ENCODE results near the gene SORCS3. TPM values are rescaled to one million over a fixed set of nuclear protein-coding genes. Genes with fewer than 3 reads are reported as not detected.

Gene SORCS3
- total RNA-seq, 1 experiment from 2014 or later = 0.04 TPM

DNA sequence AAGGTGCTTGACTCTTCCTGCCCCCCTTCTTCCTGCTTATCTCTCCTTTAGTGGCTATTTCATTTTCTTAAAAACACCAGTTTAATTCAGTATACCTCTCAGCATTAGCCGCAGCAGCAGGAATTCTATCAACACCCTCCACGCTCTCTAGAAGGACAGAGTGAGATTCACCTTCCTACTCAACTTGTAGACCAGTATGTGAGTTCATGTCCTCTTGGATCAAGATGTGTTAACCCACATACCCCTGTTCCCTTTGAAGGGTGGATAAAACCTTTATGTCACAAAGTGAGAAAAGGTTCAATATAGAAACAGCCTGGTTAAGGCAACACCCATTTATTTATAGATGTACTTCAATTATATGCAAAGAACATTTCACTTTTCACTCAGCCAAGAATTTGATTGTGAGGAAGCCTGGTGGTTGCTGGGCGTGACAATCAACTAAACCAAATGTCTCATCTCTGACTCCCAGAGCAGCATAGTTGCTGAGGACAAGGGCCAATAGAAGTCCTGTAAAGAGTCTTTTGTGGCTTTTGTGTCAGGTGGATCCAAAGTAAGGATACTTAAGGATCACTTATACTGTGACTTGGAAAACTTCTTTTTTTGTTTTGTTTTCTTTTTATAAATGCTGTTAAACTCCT is 617.1 kb downstream of the SORCS3 start:
- no peaks in the 10 kb centered on the region for H3K27me3 ChIP-seq (ENCODE audit: insufficient read depth, low read length)
- Mint-ChIP-seq H3K4me1 (peaks cover 1 to 4% of the 10 kb centered on the region in 2 experiments), H3K27ac (no peak overlapping the region), H3K36me3 (ENCODE audit: insufficient read depth in 1 of 3, low read depth in 3 of 3) (no peaks in the 10 kb centered on the region), H3K9me3 (no peaks in the 10 kb centered on the region), H3K4me3 (no peak overlapping the region), H3K27me3 (ENCODE audit: low read depth) (no peaks in the 10 kb centered on the region)
- H2AK5ac ChIP-seq (ENCODE audit: insufficient read length, low read length) = no peak overlapping the region
- H3K79me2 ChIP-seq (ENCODE audit: insufficient read depth, low read length) = no peaks in the 10 kb centered on the region
- DNase-seq = no peak
- H3T11ph ChIP-seq (ENCODE audit: low read length) = no peak overlapping the region
- no peak overlapping the region for H2BK20ac ChIP-seq (ENCODE audit: low read depth, low read length, poor library complexity, severe bottlenecking)
- no peaks in the 10 kb centered on the region for H3K4me1 ChIP-seq (ENCODE audit: insufficient read depth, low read length)
- no peaks in the 10 kb centered on the region for H3K9me3 ChIP-seq (ENCODE audit: control insufficient read depth, low read depth, low read length)
- H3K79me1 ChIP-seq (ENCODE audit: insufficient read depth, low read depth, low read length, poor library complexity, severe bottlenecking) = no peaks in the 10 kb centered on the region
- no peak overlapping the region for H4K5ac ChIP-seq (ENCODE audit: insufficient read length, low read depth, low read length)
- no peak overlapping the region for H2BK120ac ChIP-seq (ENCODE audit: low read depth, low read length, poor library complexity, severe bottlenecking)
- no CpG with 5 or more reads among the region's 3 CpGs for WGBS (ENCODE audit: extremely low coverage, insufficient read length, low lambda C conversion rate)
- no peak overlapping the region for H3K27ac ChIP-seq (ENCODE audit: insufficient read length, low read depth, low read length)
- no peak overlapping the region for H3K23ac ChIP-seq (ENCODE audit: insufficient read length, low read depth, low read length)
- H2AFZ ChIP-seq (ENCODE audit: low read length) = no peak overlapping the region
- no peak overlapping the region for H3K56ac ChIP-seq (ENCODE audit: insufficient read length, low read depth, low read length)
- H4K20me1 ChIP-seq (ENCODE audit: control insufficient read depth, insufficient read depth, insufficient read length) = no peaks in the 10 kb centered on the region
- no peak overlapping the region for H3K18ac ChIP-seq (ENCODE audit: insufficient read length, low read depth, low read length)
- no peak overlapping the region for H3K4me2 ChIP-seq (ENCODE audit: insufficient read depth, insufficient read length, low read length)
- H4K8ac ChIP-seq (replicated peaks; ENCODE audit: insufficient read length, low read depth, low read length) = no peak overlapping the region
- no peak overlapping the region for H3K14ac ChIP-seq (ENCODE audit: insufficient read depth, low read length)
- H2BK12ac ChIP-seq (ENCODE audit: insufficient read length, low read depth, low read length) = no peak overlapping the region
- H4K91ac ChIP-seq (ENCODE audit: insufficient read length, low read depth, low read length) = no peak overlapping the region
- H3K23me2 ChIP-seq (ENCODE audit: insufficient read length, low read depth, low read length, poor library complexity, severe bottlenecking) = no peaks in the 10 kb centered on the region
- H3K9ac ChIP-seq (ENCODE audit: extremely low read depth, insufficient read length, low read length) = no peak overlapping the region
- H2BK15ac ChIP-seq (ENCODE audit: low read depth, low read length) = no peak overlapping the region
- no peak overlapping the region for H2BK5ac ChIP-seq (ENCODE audit: insufficient read length, low read length)
- no peak for TF ChIP-seq CTCF (conservative IDR thresholded peaks at IDR 0.05)
- H3K4ac ChIP-seq (ENCODE audit: low read depth, low read length) = no peak overlapping the region

Measured in H9 (cell line).